H1 (cell line): ENCODE data around the gene NOL9. TPM values are rescaled to one million over a fixed set of nuclear protein-coding genes. Genes with fewer than 3 reads are reported as not detected.

Experiments used
- CHD2 ChIP-seq: IDR thresholded peaks from 2 replicates; pipeline ENCODE4 v1.6.1; 2012; ENCODE audit warnings: low read length, improper control_type of control experiment
- CTBP2 ChIP-seq: IDR thresholded peaks from 2 replicates; pipeline ENCODE4 v1.7.0; 2011; ENCODE audit warnings: borderline replicate concordance, mild to moderate bottlenecking, moderate library complexity, mixed read lengths, low read length; ENCODE audit not compliant: insufficient read depth, insufficient read length
- GTF2F1 ChIP-seq: IDR thresholded peaks from 2 replicates; pipeline ENCODE4 v1.6.1; 2012; ENCODE audit warnings: low read depth, low read length, improper control_type of control experiment, borderline replicate concordance
- POLR2AphosphoS5 ChIP-seq: IDR thresholded peaks from 2 replicates; pipeline ENCODE4 v1.6.1; 2011; ENCODE audit warnings: low read depth, low read length
- RBBP5 ChIP-seq: IDR thresholded peaks from 2 replicates; pipeline ENCODE4 v1.7.1; 2012; ENCODE audit warnings: low read depth, mild to moderate bottlenecking, inconsistent platforms, low read length, moderate library complexity, borderline replicate concordance
- SIRT6 ChIP-seq: IDR thresholded peaks from one replicate; pipeline ENCODE4 v1.7.1; 2012; ENCODE audit warnings: low read length, inconsistent platforms
- SRF ChIP-seq: IDR thresholded peaks from 2 replicates; pipeline ENCODE4 v1.6.1; 2011; ENCODE audit warnings: mild to moderate bottlenecking, low read depth, low read length, moderate library complexity
- ZNF274 ChIP-seq: IDR thresholded peaks from 2 replicates; pipeline ENCODE4 v1.7.0; 2012; ENCODE audit warnings: low read length, borderline replicate concordance; ENCODE audit errors: extremely low read depth
- polyA plus RNA-seq, 7 experiments: library from polyadenylated mRNA; depleted of rRNA in 3 of 7; stranded (reverse) in 5 of 7; unstranded in 2 of 7; fragments of >200 nt in 5 of 7; fragments of 200-250 nt in 2 of 7; gene quantifications; 1 replicate in 5 of 7; 2 replicates in 1 of 7; 4 replicates in 1 of 7; pipeline versions ENCODE4 v1.2.1 to v1.2.3, GENCODE V29; 2011 to 2013; ENCODE audit warnings: missing spikeins in 2 of 7, mixed read lengths in 2 of 7
- total RNA-seq: library from RNA; stranded (reverse); fragmentation: NEBNext Ultra II Directional; extraction: Animal tissue kit (Norgen Biotek cat#: 25700); gene quantifications from 2 replicates; pipeline ENCODE4 v1.2.1, GENCODE V29; 2021
- TF ChIP-seq, protein P1 (sequence below): IDR thresholded peaks from 2 replicates; pipeline ENCODE4 v1.6.1; 2012; ENCODE audit warnings: low read length, inconsistent platforms
- TF ChIP-seq, protein P2 (sequence below): IDR thresholded peaks from 2 replicates; pipeline ENCODE4 v1.6.1; 2012; ENCODE audit warnings: inconsistent platforms

The NOL9 gene
- total and polyA plus RNA-seq, 2 of the 8 experiments (the other 6 are each of a cell fraction or from before 2014, with no cell fraction given), result 17.1 to 38.1 TPM

DNA sequence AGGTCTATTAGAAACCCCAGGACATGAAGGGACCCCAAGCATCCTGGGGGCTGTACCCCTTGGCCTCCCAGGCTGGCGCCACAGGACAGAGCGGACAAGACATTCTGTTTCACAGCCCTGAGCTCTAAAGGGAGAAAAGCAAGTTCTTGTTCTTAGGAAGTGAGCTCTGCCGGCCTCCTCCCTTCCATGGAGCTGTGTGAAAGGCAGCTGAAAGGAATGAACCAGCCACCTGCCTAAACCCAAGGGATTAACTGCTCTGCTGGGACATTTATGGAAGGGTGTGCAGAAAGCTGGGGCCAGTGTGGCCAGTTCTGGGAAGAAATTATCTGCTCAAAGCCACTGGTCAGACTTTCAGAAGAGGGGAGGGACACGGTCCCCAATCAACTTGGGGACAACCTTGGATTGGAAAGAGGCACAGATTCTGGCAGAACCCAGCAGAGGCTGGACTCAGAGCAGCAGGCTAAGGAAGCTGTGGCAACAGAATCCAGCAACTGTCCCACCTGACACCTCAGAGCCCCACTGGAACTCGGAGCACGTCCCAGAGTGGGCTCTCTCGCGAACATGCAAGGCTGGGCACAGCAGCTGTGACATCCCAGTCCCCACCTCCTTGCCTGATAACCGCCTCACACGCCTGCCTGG is 46.2 kb upstream of the NOL9 start (continued):
- TF ChIP-seq, protein P1, sequence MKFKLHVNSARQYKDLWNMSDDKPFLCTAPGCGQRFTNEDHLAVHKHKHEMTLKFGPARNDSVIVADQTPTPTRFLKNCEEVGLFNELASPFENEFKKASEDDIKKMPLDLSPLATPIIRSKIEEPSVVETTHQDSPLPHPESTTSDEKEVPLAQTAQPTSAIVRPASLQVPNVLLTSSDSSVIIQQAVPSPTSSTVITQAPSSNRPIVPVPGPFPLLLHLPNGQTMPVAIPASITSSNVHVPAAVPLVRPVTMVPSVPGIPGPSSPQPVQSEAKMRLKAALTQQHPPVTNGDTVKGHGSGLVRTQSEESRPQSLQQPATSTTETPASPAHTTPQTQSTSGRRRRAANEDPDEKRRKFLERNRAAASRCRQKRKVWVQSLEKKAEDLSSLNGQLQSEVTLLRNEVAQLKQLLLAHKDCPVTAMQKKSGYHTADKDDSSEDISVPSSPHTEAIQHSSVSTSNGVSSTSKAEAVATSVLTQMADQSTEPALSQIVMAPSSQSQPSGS, result no peak
- TF ChIP-seq ZNF274, result no peak
- TF ChIP-seq, protein P2, sequence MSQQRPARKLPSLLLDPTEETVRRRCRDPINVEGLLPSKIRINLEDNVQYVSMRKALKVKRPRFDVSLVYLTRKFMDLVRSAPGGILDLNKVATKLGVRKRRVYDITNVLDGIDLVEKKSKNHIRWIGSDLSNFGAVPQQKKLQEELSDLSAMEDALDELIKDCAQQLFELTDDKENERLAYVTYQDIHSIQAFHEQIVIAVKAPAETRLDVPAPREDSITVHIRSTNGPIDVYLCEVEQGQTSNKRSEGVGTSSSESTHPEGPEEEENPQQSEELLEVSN, result no peak
- no peak for TF ChIP-seq SRF
- no peak for TF ChIP-seq CHD2
- no peak for TF ChIP-seq CTBP2
- TF ChIP-seq RBBP5, result no peak
- TF ChIP-seq GTF2F1, result no peak
- no peak for TF ChIP-seq SIRT6
- TF ChIP-seq POLR2AphosphoS5, result no peak; the same call in 1 of the 2 replicates
